GM12875 (cell line): ENCODE results near the gene LMX1A.

Experiments
- H3K4me3 ChIP-seq: one replicate; pipeline ENCODE4 v1.5.1; 2011; ENCODE audit warnings: low read depth, low read length, control low read depth
- TF ChIP-seq, protein P1 (sequence below): IDR thresholded peaks from 2 replicates; pipeline ENCODE4 v1.5.1; 2011; ENCODE audit warnings: low read depth, mild to moderate bottlenecking, control low read depth, inconsistent platforms, low read length, moderate library complexity, borderline replicate concordance; ENCODE audit not compliant: insufficient read depth

The LMX1A gene

GRCh38 chr1:165344198-165344597 lies 12.3 kb downstream of the LMX1A start:
- no peak overlapping the region for H3K4me3 ChIP-seq
- TF ChIP-seq, protein P1, sequence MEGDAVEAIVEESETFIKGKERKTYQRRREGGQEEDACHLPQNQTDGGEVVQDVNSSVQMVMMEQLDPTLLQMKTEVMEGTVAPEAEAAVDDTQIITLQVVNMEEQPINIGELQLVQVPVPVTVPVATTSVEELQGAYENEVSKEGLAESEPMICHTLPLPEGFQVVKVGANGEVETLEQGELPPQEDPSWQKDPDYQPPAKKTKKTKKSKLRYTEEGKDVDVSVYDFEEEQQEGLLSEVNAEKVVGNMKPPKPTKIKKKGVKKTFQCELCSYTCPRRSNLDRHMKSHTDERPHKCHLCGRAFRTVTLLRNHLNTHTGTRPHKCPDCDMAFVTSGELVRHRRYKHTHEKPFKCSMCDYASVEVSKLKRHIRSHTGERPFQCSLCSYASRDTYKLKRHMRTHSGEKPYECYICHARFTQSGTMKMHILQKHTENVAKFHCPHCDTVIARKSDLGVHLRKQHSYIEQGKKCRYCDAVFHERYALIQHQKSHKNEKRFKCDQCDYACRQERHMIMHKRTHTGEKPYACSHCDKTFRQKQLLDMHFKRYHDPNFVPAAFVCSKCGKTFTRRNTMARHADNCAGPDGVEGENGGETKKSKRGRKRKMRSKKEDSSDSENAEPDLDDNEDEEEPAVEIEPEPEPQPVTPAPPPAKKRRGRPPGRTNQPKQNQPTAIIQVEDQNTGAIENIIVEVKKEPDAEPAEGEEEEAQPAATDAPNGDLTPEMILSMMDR, result no peak

DNA sequence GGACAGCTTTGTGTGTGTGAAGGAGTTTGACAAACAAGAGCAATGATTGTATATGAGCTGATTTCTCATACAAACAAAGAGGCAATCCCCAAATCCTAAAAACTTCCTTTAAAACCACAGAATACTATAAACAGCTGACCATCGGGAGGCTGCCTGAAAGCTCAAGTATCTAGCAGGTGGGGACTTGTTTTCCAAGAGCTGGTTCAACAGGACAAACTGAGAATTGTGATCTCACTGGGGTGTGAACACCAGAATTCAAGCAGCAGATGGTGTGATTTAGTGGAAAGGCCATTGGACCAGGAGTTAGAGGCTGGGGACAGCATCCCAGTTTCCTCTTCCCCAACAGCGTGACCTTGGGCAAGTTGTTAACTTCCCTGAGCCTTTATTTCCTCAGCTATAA lies 13.9 kb downstream of the LMX1A start:
- H3K4me3 ChIP-seq, result no peak overlapping the region
- TF ChIP-seq, protein P1, result no peak

DNA sequence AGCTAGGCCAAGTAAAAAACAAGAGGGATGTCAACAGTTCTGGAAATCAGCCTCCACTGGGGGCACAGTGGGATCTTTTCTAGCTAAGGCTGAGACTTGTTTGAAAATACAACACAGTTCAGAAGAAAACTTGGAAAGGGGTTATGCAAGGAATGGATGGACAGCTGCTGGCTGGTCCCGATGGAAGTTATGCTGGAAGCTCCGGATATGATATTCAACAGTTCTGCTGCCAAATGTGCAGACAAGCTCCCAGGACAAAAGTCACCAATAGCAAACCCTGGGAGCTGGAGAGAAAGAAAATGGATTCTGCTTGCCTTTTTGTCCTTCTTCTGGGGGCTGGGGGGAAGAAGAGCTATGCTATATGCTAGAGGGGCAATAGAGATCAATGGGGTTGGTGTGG lies 14.3 kb downstream of the LMX1A start:
- TF ChIP-seq, protein P1, result no peak
- H3K4me3 ChIP-seq, result no peak overlapping the region

GRCh38 chr1:165339164-165339563 lies 17.4 kb downstream of the LMX1A start:
- TF ChIP-seq, protein P1, result no peak
- no peak overlapping the region for H3K4me3 ChIP-seq

DNA sequence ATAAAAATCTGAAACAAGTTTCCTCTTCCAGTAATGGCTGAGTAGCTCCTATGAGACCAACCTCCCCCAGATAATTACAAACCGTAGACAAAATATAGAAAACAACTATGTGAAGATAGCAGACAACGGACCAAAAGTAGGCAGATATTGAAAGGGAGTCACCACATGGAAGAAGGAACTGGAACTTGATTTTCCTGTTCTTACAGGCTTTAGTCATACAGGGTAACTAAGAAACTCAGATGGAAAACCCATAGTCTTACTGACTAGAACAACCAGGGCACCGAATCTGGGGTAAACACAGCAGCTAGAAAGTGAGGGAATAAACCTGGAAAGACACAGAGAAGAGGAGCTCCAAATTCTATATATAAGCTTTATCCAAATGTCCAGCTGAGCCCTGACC lies 26.0 kb downstream of the LMX1A start:
- H3K4me3 ChIP-seq, result no peak overlapping the region
- TF ChIP-seq, protein P1, result no peak

- TF ChIP-seq, protein P1, result no peak
- H3K4me3 ChIP-seq, result no peak overlapping the region
Measured at GRCh38 chr1:165329104-165329503, 27.4 kb downstream of the LMX1A start.

- TF ChIP-seq, protein P1, result no peak
- no peak overlapping the region for H3K4me3 ChIP-seq
Measured at GRCh38 chr1:165328136-165328535, 28.4 kb downstream of the LMX1A start.
